B cell (primary cell): Measurements from ENCODE around the gene SPATA7. TPM values are rescaled to one million over a fixed set of nuclear protein-coding genes. Genes with fewer than 3 reads are reported as not detected.
"Not testable (repeated sequence)": the region's sequence is repeated elsewhere in the genome, so short reads cannot be mapped to it uniquely, and the experiment has no call there.

Experiments
- ATAC-seq: fragments of 200-7000 bp; cut with Tn5 transposase; one replicate; pipeline ENCODE4 v1.10.0; 2021; ENCODE audit warnings: low read depth, mild to moderate bottlenecking, moderate number of reproducible peaks, moderate library complexity
- CTCF ChIA-PET: fragments of 350-600 bp; sonication (Branson Sonifier 250); formaldehyde crosslinking; loops from one replicate; lab custom pipeline; 2021; ENCODE audit warnings: antibody characterized with exemption, inconsistent platforms; lab: Charles Lee
- POLR2A ChIA-PET: fragments of 350-600 bp; sonication (Branson Sonifier 250); formaldehyde crosslinking; loops from one replicate; lab custom pipeline; 2021; ENCODE audit warnings: antibody characterized with exemption; lab: Charles Lee
- DNase-seq: peaks from one replicate; pipeline ENCODE4 v3.0.0; 2013
- H2AFZ ChIP-seq: 2 replicates; pipeline ENCODE4 v1.6.1; 2012; ENCODE audit warnings: mild to moderate bottlenecking, low read depth, low read length; ENCODE audit not compliant: insufficient read depth, poor library complexity, severe bottlenecking
- H3K27ac ChIP-seq, 2 donors: 1 replicate in 1 of 2; 2 replicates in 1 of 2; pipeline ENCODE4 v1.5.1; 2012 to 2013; ENCODE audit warnings: low read length in 2 of 2, mild to moderate bottlenecking in 2 of 2, moderate library complexity in 1 of 2
- H3K27me3 ChIP-seq, 4 experiments: fragments of 200-600 bp in 1 of 4; sonication (generic) in 1 of 4; replicated peaks in 1 of 4; 1 replicate in 2 of 4; 2 replicates in 2 of 4; pipeline versions ENCODE4 v1.6.1 to v1.7.0; 2013 to 2016; ENCODE audit warnings: low read length in 3 of 4, mild to moderate bottlenecking in 2 of 4, mixed read lengths in 1 of 4, moderate library complexity in 1 of 4; ENCODE audit not compliant: insufficient read depth in 4 of 4, control insufficient read depth in 3 of 4; ENCODE audit errors: control extremely low read depth in 1 of 4
- H3K36me3 ChIP-seq, 2 experiments: replicated peaks in 1 of 2; 1 replicate in 1 of 2; 2 replicates in 1 of 2; pipeline versions ENCODE4 v1.6.1 to v1.7.1; 2013; ENCODE audit warnings: low read length in 1 of 2; ENCODE audit not compliant: insufficient read depth in 2 of 2, control insufficient read depth in 1 of 2; ENCODE audit errors: control extremely low read depth in 1 of 2, extremely low read depth in 1 of 2
- H3K4me1 ChIP-seq, 2 donors: fragments of 200-600 bp in 1 of 2; sonication (generic) in 1 of 2; 1 replicate in 1 of 2; 2 replicates in 1 of 2; pipeline versions ENCODE4 v1.5.1 to v1.6.1; 2013 to 2017; ENCODE audit warnings: low read length in 2 of 2; ENCODE audit not compliant: control insufficient read depth in 2 of 2, insufficient read depth in 2 of 2
- H3K4me2 ChIP-seq: replicated peaks from 2 replicates; pipeline ENCODE3; 2012; ENCODE audit warnings: mild to moderate bottlenecking, low read depth, low read length; ENCODE audit not compliant: poor library complexity, severe bottlenecking
- H3K4me3 ChIP-seq, 5 experiments: fragments of 200-600 bp in 1 of 5; sonication (generic) in 1 of 5; 1 replicate in 3 of 5; 2 replicates in 2 of 5; pipeline versions ENCODE4 v1.5.1 to v1.7.0; 2011 to 2016; ENCODE audit warnings: low read length in 4 of 5, mild to moderate bottlenecking in 4 of 5, low read depth in 2 of 5, control low read depth in 1 of 5, moderate library complexity in 1 of 5; ENCODE audit not compliant: insufficient read depth in 1 of 5; ENCODE audit errors: control extremely low read depth in 1 of 5, extremely low read depth in 1 of 5
- H3K79me2 ChIP-seq: fragments of 200-600 bp; sonication (generic); one replicate; pipeline ENCODE4 v1.6.0; 2016; ENCODE audit warnings: low read length; ENCODE audit not compliant: control insufficient read depth, insufficient read depth
- H3K9ac ChIP-seq: fragments of 200-600 bp; sonication (generic); 2 replicates; pipeline ENCODE4 v1.6.1; 2017; ENCODE audit warnings: mild to moderate bottlenecking, low read length, moderate library complexity
- H3K9me3 ChIP-seq, 3 donors: one replicate each; pipeline versions ENCODE4 v1.6.1 to v1.7.1; 2013; ENCODE audit warnings: low read length in 2 of 3; ENCODE audit not compliant: control insufficient read depth in 2 of 3, insufficient read depth in 1 of 3; ENCODE audit errors: control extremely low read depth in 1 of 3
- H4K20me1 ChIP-seq: 2 replicates; pipeline ENCODE4 v1.6.0; 2012; ENCODE audit warnings: mild to moderate bottlenecking, low read length; ENCODE audit not compliant: insufficient read depth, control insufficient read depth, poor library complexity, severe bottlenecking
- H3K27ac Mint-ChIP-seq: one replicate; pipeline ENCODE4 v1.8.0; 2021; ENCODE audit warnings: mixed read lengths
- H3K27me3 Mint-ChIP-seq: one replicate; pipeline ENCODE4 v1.8.0; 2021; ENCODE audit warnings: mixed read lengths
- H3K4me1 Mint-ChIP-seq: one replicate; pipeline ENCODE4 v1.8.0; 2021; ENCODE audit warnings: mixed read lengths
- H3K4me3 Mint-ChIP-seq: one replicate; pipeline ENCODE4 v1.8.0; 2021; ENCODE audit warnings: mixed read lengths
- H3K9me3 Mint-ChIP-seq: one replicate; pipeline ENCODE4 v1.8.0; 2022; ENCODE audit warnings: mixed read lengths; ENCODE audit not compliant: insufficient read depth
- EZH2 ChIP-seq: IDR thresholded peaks from 2 replicates; pipeline ENCODE4 v1.6.1; 2012; ENCODE audit warnings: borderline replicate concordance, low read depth, mild to moderate bottlenecking, moderate library complexity, low read length; ENCODE audit not compliant: insufficient read depth, poor library complexity, severe bottlenecking
- WGBS: methylation state at CpG from one replicate; pipeline ENCODE4 v1.1.5; 2013; ENCODE audit warnings: missing lambda C conversion rate; ENCODE audit not compliant: insufficient coverage; 5-methylcytosine and 5-hydroxymethylcytosine counted together
- intact Hi-C: fragments of 100-400 bp; cut with micrococcal nuclease; formaldehyde crosslinking; loops from one replicate; pipeline ENCODE4 v1.10.0; 2022
- polyA plus RNA-seq: library from polyadenylated mRNA; depleted of rRNA; stranded (reverse); fragments of >200 nt; gene quantifications from 2 replicates; pipeline ENCODE4 v1.2.3, GENCODE V29; 2012
- total RNA-seq, 2 donors: library from RNA; stranded (reverse); fragments of 120-200 nt in 1 of 2; gene quantifications; 1 replicate in 1 of 2; 2 replicates in 1 of 2; pipeline versions ENCODE4 v1.2.3 to v1.2.4, GENCODE V29; 2013 to 2022
- TF ChIP-seq, protein P1 (sequence below): fragments of 200-600 bp; IDR thresholded peaks from one replicate; pipeline ENCODE4 v1.8.0; 2022; ENCODE audit warnings: antibody characterized with exemption, mild to moderate bottlenecking

SPATA7 gene
- total and polyA plus RNA-seq, 2 donors (not counting 1 experiment from before 2014, with no cell fraction given) = 0.86 to 3.2 TPM

GRCh38 chr14:88379706-88380343, 5.6 kb upstream of the SPATA7 start:
- 81% methylated on average over 2 of the region's 5 CpGs for WGBS
- Mint-ChIP-seq H3K9me3 (peaks cover 2% of the 10 kb centered on the region), H3K4me3 (no peak overlapping the region), H3K4me1 (peaks cover 4% of the 10 kb centered on the region), H3K27me3 (peaks cover 13% of the 10 kb centered on the region), H3K27ac (no peak overlapping the region)
- H3K27ac ChIP-seq = no peak overlapping the region
- DNase-seq = no peak
- intact Hi-C loops = loop anchor here (1.0 to 10.0 kb wide), 3 partner anchors 185 to 375 kb away; partner anchors contain the start of genes GPR65 and ZC3H14
- ChIA-PET POLR2A (no interaction called here), CTCF (interaction anchor here (1.2 to 2.9 kb wide), 6 partner anchors 8 to 434 kb away, joined by 4 to 33 read pairs (median 8); no protein-coding TSS in a partner anchor)
- no peak overlapping the region for H2AFZ ChIP-seq
- no peaks in the 10 kb centered on the region for H3K27me3 ChIP-seq
- TF ChIP-seq EZH2 = no peak
- TF ChIP-seq, protein P1, sequence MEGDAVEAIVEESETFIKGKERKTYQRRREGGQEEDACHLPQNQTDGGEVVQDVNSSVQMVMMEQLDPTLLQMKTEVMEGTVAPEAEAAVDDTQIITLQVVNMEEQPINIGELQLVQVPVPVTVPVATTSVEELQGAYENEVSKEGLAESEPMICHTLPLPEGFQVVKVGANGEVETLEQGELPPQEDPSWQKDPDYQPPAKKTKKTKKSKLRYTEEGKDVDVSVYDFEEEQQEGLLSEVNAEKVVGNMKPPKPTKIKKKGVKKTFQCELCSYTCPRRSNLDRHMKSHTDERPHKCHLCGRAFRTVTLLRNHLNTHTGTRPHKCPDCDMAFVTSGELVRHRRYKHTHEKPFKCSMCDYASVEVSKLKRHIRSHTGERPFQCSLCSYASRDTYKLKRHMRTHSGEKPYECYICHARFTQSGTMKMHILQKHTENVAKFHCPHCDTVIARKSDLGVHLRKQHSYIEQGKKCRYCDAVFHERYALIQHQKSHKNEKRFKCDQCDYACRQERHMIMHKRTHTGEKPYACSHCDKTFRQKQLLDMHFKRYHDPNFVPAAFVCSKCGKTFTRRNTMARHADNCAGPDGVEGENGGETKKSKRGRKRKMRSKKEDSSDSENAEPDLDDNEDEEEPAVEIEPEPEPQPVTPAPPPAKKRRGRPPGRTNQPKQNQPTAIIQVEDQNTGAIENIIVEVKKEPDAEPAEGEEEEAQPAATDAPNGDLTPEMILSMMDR = no peak
- H3K9me3 ChIP-seq = peaks cover 0 to 1% (median 0%) of the 10 kb centered on the region in 3 donors
- peaks cover 0 to 3% of the 10 kb centered on the region in 2 donors for H3K4me1 ChIP-seq
- H3K79me2 ChIP-seq = no peaks in the 10 kb centered on the region
- no peaks in the 10 kb centered on the region for H3K36me3 ChIP-seq
- H3K4me2 ChIP-seq = no peak overlapping the region
- no peak overlapping the region for H3K4me3 ChIP-seq
- ATAC-seq = no peak
- H4K20me1 ChIP-seq = no peaks in the 10 kb centered on the region
- no peak overlapping the region for H3K9ac ChIP-seq

- Histone ChIP-seq H3K27ac (no peak overlapping the region), H3K4me2 (no peak overlapping the region), H3K4me1 (peaks cover 0 to 4% of the 10 kb centered on the region in 2 donors), H3K4me3 (no peak overlapping the region), H3K27me3 (peaks cover 0 to 4% (median 0%) of the 10 kb centered on the region in 4 experiments), H3K36me3 (no peaks in the 10 kb centered on the region), H4K20me1 (no peaks in the 10 kb centered on the region), H3K79me2 (no peaks in the 10 kb centered on the region), H2AFZ (no peak overlapping the region), H3K9me3 (peaks cover 0 to 1% (median 0%) of the 10 kb centered on the region in 3 donors), H3K9ac (no peak overlapping the region)
- ChIA-PET POLR2A (no interaction called here), CTCF (interaction anchor here (0.8 to 2.9 kb wide), 6 partner anchors 9 to 440 kb away, joined by 3 to 33 read pairs (median 8); no protein-coding TSS in a partner anchor)
- no peak overlapping the region for H3K4me3 Mint-ChIP-seq
- no CpG with 5 or more reads among the region's 3 CpGs for WGBS
- peaks cover 13% of the 10 kb centered on the region for H3K27me3 Mint-ChIP-seq
- TF ChIP-seq, protein P1 = no peak
- TF ChIP-seq EZH2 = no peak
- ATAC-seq (no peak), DNase-seq (no peak)
- H3K9me3 Mint-ChIP-seq = peaks cover 2% of the 10 kb centered on the region
- H3K27ac Mint-ChIP-seq = no peak overlapping the region
- intact Hi-C loops = loop anchor here (1.0 to 10.0 kb wide), 3 partner anchors 184 to 376 kb away; partner anchors contain the start of genes GPR65 and ZC3H14
- peaks cover 9% of the 10 kb centered on the region for H3K4me1 Mint-ChIP-seq
Observed at GRCh38 chr14:88380405-88380804, 5.1 kb upstream of the SPATA7 start.

GRCh38 chr14:88381634-88382033, 3.8 kb upstream of the SPATA7 start:
- H3K4me3 ChIP-seq, H3K4me2 ChIP-seq, H3K27ac ChIP-seq, H4K20me1 ChIP-seq, H3K79me2 ChIP-seq, H3K9ac ChIP-seq, ATAC-seq, H3K36me3 ChIP-seq, POLR2A ChIA-PET, H3K27me3 ChIP-seq, H3K9me3 ChIP-seq, H3K27ac Mint-ChIP-seq, H3K4me3 Mint-ChIP-seq, DNase-seq, H3K9me3 Mint-ChIP-seq, H2AFZ ChIP-seq: not testable (repeated sequence)
- CTCF ChIA-PET = interaction anchor here (1.6 kb wide), 1 partner anchor 192 kb away, joined by 7 read pairs; no protein-coding TSS in a partner anchor
- Mint-ChIP-seq H3K27me3 (peaks cover 13% of the 10 kb centered on the region), H3K4me1 (peaks cover 19% of the 10 kb centered on the region)
- H3K4me1 ChIP-seq = peaks cover 6 to 13% of the 10 kb centered on the region in 2 donors
- 90% methylated on average over 2 of the region's 12 CpGs for WGBS
- intact Hi-C loops = loop anchor here (10.0 kb wide), 2 partner anchors 183 to 377 kb away; partner anchors contain the start of genes GPR65 and ZC3H14
